HG02588 (cell line): Measurements from ENCODE around the gene APBB2.
"Not testable (repeated sequence)": the region's sequence is repeated elsewhere in the genome, so short reads cannot be mapped to it uniquely, and the experiment has no call there.

Experiments
- ATAC-seq: cut with Tn5 transposase; IDR thresholded peaks from one replicate; pipeline ENCODE4 v1.9.1; 2021; ENCODE audit warnings: mild to moderate bottlenecking, moderate library complexity; ENCODE audit not compliant: unreplicated experiment

APBB2 gene

GRCh38 chr4:41069838-41070237 is 144.5 kb downstream of the APBB2 start:
- no peak for ATAC-seq

- no peak for ATAC-seq
Observed at GRCh38 chr4:41069257-41069656, 145.1 kb downstream of the APBB2 start.

- no peak for ATAC-seq
Observed at GRCh38 chr4:41067369-41067768, 147.0 kb downstream of the APBB2 start.

- no peak for ATAC-seq
Observed at GRCh38 chr4:41066049-41066448, 148.3 kb downstream of the APBB2 start.

GRCh38 chr4:41065434-41066006 is 148.8 kb downstream of the APBB2 start:
- ATAC-seq: no peak

- ATAC-seq: no peak
Observed at GRCh38 chr4:41064953-41065352, 149.4 kb downstream of the APBB2 start.

- no peak for ATAC-seq
Observed at GRCh38 chr4:41061482-41062185, 152.7 kb downstream of the APBB2 start.

GRCh38 chr4:41060352-41061334 is 153.7 kb downstream of the APBB2 start:
- no peak for ATAC-seq

- not testable (repeated sequence) for ATAC-seq
Observed at GRCh38 chr4:41059411-41059810, 154.9 kb downstream of the APBB2 start.

GRCh38 chr4:41058426-41058825 is 155.9 kb downstream of the APBB2 start:
- ATAC-seq: no peak

GRCh38 chr4:41057467-41057866 is 156.9 kb downstream of the APBB2 start:
- ATAC-seq: no peak

GRCh38 chr4:41052287-41052686 is 162.1 kb downstream of the APBB2 start:
- ATAC-seq: no peak

- ATAC-seq: no peak
Observed at GRCh38 chr4:41050880-41051775, 163.2 kb downstream of the APBB2 start.

GRCh38 chr4:41050116-41050515 is 164.2 kb downstream of the APBB2 start:
- ATAC-seq: no peak

- ATAC-seq: not testable (repeated sequence)
Observed at GRCh38 chr4:41049176-41049575, 165.2 kb downstream of the APBB2 start.

GRCh38 chr4:41044791-41045190 is 169.6 kb downstream of the APBB2 start:
- no peak for ATAC-seq

- no peak for ATAC-seq
Observed at GRCh38 chr4:41044165-41044564, 170.2 kb downstream of the APBB2 start.

GRCh38 chr4:41043465-41043864 is 170.9 kb downstream of the APBB2 start:
- ATAC-seq: no peak

GRCh38 chr4:41041551-41041950 is 172.8 kb downstream of the APBB2 start:
- no peak for ATAC-seq

GRCh38 chr4:41039317-41039716 is 175.0 kb downstream of the APBB2 start:
- ATAC-seq: no peak

GRCh38 chr4:41038304-41038703 is 176.0 kb downstream of the APBB2 start:
- ATAC-seq: no peak
